GM13976 (cell line): ENCODE results near the gene CELF2.

Experiments
- DNase-seq: peaks from one replicate; pipeline ENCODE4 v3.0.0; 2012; ENCODE audit warnings: low spot score
- in situ Hi-C: fragments of 300-500 bp; cut with MboI; formaldehyde crosslinking; loops from one replicate; pipeline ENCODE4 v1.12.0; 2022; ENCODE audit warnings: low sequenced_read_pairs, mixed read lengths, inconsistent platforms; ENCODE audit not compliant: unreplicated experiment
- TF ChIP-seq, protein P1 (sequence below): IDR thresholded peaks from 2 replicates; pipeline ENCODE4 v1.5.1; 2012; ENCODE audit warnings: borderline replicate concordance, mild to moderate bottlenecking; ENCODE audit not compliant: insufficient read depth; ENCODE audit errors: extremely low read depth, missing control alignments, control extremely low read depth

Gene CELF2

DNA sequence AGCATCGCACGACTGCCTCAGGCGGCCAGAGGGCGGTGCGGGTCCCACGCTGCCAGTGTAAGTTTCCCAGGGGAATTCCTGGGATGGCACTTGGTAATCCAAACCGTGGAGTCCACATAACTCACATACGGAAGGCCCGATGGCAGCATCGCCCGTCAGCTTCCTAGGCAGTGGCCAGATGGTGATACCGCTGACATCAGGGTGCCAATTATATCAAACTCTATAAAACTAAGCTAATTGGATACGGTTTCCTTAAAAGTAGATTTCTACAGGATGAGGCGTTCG lies 189.8 kb downstream of the CELF2 start:
- TF ChIP-seq, protein P1, sequence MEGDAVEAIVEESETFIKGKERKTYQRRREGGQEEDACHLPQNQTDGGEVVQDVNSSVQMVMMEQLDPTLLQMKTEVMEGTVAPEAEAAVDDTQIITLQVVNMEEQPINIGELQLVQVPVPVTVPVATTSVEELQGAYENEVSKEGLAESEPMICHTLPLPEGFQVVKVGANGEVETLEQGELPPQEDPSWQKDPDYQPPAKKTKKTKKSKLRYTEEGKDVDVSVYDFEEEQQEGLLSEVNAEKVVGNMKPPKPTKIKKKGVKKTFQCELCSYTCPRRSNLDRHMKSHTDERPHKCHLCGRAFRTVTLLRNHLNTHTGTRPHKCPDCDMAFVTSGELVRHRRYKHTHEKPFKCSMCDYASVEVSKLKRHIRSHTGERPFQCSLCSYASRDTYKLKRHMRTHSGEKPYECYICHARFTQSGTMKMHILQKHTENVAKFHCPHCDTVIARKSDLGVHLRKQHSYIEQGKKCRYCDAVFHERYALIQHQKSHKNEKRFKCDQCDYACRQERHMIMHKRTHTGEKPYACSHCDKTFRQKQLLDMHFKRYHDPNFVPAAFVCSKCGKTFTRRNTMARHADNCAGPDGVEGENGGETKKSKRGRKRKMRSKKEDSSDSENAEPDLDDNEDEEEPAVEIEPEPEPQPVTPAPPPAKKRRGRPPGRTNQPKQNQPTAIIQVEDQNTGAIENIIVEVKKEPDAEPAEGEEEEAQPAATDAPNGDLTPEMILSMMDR, result no peak
- in situ Hi-C loops, result no loop called here
- DNase-seq, result no peak

DNA sequence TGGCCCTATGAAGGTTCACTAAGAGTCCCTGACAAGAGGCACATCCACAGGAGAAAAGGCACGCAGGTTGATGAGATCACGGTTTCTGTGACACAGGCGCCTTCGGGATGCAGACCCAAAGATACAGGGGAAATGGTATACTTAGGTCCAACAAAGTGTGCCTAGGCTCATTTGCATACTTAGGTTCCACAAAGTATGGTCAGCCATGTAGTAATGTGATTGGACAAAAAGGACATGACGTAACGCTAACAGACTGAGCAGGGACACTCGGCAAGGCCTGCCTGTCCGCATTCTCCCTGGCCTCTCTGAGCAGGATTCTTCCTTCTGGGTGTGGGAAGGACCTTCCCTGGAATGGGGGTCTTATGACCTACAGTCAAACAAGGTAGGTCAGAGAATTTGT lies 190.6 kb downstream of the CELF2 start:
- in situ Hi-C loops, result no loop called here
- TF ChIP-seq, protein P1, result no peak
- DNase-seq, result no peak

- in situ Hi-C loops, result no loop called here
- peak; percentile 55 for DNase-seq
- TF ChIP-seq, protein P1, result no peak
Observed at GRCh38 chr10:11208908-11209829, 191.5 kb downstream of the CELF2 start.

- peak; percentile 42 for DNase-seq
- in situ Hi-C loops, result no loop called here
- TF ChIP-seq, protein P1, result no peak
Observed at GRCh38 chr10:11209830-11210181, 192.1 kb downstream of the CELF2 start.

GRCh38 chr10:11210211-11210922 lies 192.7 kb downstream of the CELF2 start:
- no peak for DNase-seq
- in situ Hi-C loops, result no loop called here
- TF ChIP-seq, protein P1, result no peak

GRCh38 chr10:11212288-11213085 lies 194.8 kb downstream of the CELF2 start:
- TF ChIP-seq, protein P1, result no peak
- in situ Hi-C loops, result no loop called here

More at GRCh38 chr10:11212288-11213085, 194.8 kb downstream of the CELF2 start:
- no peak for DNase-seq
